Ovary (tissue), 3 donors: ENCODE data around the gene RBM8A.

ENCODE experiments used
- EP300 ChIP-seq: sonication (generic); formaldehyde crosslinking; IDR thresholded peaks from one replicate; pipeline ENCODE4 v1.6.1; 2017; ENCODE audit warnings: antibody characterized with exemption
- POLR2A ChIP-seq: fragments of 450-650 bp; IDR thresholded peaks from one replicate; pipeline ENCODE4 v1.6.1; 2017; ENCODE audit warnings: antibody characterized with exemption, mild to moderate bottlenecking, moderate library complexity
- TF ChIP-seq, protein P1 (sequence below), 3 donors: fragments of 450-650 bp in 2 of 3; fragments of 200-600 bp in 1 of 3; IDR thresholded peaks; one replicate each; pipeline versions ENCODE4 v1.5.1 to v1.8.0; 2016 to 2022; ENCODE audit warnings: antibody characterized with exemption in 3 of 3, mild to moderate bottlenecking in 1 of 3
- donor health status: DM: no; HTN: no; CAD: no.

DNA sequence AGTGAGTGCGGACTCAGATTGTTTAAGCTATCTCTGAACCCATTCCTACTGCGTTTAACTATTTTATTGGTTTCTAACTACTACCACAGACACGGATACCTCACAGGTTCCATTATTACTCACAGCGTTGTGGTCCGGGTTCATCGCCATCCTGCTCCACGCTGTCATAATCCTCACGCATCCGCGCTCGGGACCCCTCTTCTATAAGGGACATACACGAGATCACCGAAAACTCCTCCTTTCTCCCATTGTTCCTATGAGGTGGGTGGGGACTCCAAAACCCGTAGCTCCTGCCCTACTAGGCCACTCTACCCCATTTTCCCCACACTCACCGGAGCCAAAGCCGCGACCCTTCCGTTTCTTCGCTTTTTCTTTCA is 610 bp downstream of the RBM8A start:
- TF ChIP-seq, protein P1, sequence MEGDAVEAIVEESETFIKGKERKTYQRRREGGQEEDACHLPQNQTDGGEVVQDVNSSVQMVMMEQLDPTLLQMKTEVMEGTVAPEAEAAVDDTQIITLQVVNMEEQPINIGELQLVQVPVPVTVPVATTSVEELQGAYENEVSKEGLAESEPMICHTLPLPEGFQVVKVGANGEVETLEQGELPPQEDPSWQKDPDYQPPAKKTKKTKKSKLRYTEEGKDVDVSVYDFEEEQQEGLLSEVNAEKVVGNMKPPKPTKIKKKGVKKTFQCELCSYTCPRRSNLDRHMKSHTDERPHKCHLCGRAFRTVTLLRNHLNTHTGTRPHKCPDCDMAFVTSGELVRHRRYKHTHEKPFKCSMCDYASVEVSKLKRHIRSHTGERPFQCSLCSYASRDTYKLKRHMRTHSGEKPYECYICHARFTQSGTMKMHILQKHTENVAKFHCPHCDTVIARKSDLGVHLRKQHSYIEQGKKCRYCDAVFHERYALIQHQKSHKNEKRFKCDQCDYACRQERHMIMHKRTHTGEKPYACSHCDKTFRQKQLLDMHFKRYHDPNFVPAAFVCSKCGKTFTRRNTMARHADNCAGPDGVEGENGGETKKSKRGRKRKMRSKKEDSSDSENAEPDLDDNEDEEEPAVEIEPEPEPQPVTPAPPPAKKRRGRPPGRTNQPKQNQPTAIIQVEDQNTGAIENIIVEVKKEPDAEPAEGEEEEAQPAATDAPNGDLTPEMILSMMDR (IDR thresholded peaks at IDR 0.05), result no peak
- no peak for TF ChIP-seq POLR2A
- TF ChIP-seq EP300, result no peak
